ENCODE measurements around the gene CFAP73.
"Not testable (repeated sequence)": the region's sequence is repeated elsewhere in the genome, so short reads cannot be mapped to it uniquely, and the experiment has no call there.

The CFAP73 gene

DNA sequence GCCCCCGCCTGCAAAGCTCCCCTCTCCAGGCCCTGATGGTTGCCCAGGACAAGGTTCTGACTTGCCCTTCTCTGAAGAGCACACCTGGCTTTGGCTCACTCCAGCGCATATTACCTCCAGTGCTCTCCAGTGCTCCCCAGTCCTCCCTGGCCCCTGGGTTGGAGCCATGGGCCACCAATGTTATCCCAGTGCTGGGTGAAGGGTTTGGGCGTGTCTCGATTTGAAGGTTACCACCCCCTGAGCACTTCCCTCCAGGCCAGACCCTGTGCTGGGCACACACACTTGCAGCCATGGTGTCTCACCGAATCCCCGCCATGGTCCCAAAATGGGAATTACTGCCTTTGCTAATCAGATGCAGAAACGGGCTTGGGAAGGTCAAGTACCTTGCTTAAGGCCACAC, 47.1 kb downstream of the CFAP73 start:
- DNase-seq, result no peak

DNA sequence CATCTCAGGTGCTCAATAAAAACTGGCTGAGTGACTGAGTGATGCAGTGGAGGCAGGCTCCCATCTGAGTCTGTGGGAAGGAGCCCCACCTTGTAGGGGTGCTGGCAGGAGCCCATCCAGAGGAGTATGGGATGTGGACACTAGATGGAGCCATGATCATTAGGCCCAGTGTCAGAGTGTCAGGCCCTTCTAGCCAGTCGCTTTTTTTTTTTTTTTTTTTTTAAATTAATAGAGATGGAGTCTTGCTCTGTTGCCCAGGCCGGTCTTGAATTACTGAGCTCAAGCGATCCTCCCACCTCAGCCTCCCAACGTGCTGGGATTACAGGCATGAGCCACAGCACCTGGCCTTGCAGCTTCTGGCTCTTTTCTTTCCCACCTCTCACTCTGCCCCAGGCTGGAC, 47.5 kb downstream of the CFAP73 start:
- DNase-seq, result peak; percentile 58

DNA sequence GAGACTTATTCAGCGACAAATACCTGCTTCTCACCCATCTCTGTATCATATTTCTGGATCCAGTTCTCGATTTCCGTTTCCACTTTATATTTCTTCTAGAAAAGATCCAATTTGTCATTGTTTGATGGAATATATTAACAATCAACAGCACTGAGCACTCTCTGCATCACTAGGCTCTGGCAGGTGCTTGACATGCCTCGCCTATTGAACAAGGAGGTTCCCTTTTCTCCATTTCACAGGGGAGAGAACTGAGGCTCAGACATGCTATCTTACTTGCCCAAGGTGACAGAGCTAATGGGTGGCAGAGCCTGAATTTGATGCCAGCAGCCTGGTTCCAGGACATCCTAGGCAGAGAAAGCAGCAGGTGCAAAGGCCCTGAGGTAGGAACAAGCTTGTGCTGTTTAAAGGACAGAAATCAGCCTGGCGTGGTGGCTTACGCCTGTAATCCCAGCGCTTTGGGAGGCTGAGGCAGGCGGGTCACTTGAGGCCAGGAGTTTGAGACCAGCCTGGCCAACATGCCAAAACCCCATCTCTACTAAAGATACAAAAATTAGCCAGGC, 48.1 kb downstream of the CFAP73 start:
- no peak for DNase-seq

DNA sequence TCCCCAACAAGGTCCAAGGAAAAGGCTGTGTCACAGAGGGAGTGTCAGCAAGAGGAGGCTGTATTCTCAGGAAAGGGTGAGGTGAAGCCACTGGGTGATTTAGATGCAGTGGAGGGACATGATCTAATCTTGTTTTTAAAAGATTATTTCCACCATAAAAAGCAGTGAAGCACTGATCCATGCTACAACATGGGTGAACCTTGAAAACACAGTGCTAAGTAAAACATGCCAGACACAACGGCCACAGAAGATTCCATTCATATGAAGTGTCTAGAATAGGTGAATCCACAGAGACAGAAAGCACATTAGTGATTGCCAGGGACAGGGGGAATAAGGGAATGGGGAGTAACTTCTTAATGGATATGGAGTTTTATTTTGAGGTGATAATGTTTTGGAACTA, 48.8 kb downstream of the CFAP73 start:
- no peak for DNase-seq

DNA sequence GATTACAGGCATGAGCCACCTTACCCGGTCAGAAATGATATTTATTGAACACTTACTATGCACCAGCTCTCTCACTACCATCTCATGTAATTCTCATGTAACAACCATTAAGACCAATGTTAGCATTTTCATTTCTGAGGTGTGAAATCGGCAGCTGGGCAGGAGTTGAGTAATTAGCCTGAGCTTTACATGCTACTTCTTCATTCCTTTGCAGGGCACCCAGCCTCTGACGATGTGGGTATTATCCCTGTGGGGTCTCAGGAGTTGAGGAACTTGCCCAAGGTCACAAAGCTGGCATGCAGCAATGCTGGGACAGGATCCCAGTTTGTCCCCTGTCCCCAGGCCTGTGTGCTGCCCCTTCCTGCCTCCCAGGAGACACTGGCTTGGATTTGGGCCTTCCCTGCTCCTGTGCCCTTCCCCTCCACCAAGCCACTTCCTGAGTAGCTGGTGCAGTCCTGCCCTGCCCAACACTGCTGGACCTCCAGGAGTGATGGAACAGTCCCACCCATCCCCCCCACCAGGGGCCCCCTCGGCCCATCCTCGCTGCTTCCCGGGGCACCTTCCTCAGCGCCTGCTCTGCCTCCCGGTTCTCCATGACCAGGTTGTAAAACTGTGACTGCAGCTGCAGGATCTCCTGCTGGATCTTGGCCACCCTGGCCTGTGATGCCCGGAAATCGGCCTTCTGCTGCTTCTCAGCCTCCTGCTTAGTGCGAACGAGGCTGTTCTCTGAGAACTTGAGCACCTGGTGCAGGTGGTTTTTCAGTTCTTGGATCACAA, 50.7 kb downstream of the CFAP73 start:
- DNase-seq, result no peak

DNA sequence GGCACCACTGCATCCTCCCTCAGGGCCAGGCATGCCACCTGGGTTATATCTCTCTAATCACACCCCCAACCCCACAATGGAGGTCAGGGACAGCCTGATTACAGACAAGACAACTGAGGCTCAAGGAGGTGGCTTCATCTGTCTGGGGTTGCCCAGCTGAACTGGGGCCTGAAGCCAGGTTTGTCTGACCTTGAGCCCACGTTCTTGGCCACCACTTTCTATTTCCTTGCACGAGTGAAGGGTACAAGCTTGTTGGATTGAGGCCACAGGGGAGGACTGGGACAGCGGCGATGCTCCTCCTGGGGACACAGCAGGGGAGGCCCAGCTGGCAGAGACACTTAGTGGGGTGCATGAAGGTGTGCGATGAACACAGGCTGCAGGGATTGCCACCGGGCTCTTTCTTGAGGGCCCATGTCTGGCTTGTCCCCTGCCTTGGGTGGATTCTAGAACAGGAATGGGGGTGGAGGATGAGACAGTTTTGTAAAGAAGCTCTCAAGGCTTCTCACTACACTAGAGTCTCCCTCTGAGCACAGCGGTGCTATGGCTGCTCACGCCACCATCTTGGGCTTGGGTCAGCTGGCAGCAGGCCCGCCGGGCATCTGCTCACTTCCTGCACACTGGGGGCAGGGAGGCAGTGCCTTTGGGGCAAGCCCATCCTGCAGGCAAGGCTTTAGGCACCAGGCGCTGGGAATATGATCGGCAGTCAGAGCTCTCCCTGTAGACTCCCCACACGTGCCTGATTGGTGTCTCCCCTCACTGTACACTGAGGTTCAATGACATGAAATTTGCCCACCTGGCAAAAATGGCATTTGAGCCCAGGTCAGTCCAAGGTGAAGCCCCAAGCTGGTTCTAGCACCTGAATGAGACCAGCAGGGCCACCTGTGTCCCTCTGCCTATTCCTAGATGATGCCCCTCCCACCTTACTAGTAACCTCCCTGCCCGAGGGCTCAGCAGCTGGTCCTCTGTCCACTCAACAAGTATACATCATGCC, 52.0 kb downstream of the CFAP73 start:
- no peak for DNase-seq

DNA sequence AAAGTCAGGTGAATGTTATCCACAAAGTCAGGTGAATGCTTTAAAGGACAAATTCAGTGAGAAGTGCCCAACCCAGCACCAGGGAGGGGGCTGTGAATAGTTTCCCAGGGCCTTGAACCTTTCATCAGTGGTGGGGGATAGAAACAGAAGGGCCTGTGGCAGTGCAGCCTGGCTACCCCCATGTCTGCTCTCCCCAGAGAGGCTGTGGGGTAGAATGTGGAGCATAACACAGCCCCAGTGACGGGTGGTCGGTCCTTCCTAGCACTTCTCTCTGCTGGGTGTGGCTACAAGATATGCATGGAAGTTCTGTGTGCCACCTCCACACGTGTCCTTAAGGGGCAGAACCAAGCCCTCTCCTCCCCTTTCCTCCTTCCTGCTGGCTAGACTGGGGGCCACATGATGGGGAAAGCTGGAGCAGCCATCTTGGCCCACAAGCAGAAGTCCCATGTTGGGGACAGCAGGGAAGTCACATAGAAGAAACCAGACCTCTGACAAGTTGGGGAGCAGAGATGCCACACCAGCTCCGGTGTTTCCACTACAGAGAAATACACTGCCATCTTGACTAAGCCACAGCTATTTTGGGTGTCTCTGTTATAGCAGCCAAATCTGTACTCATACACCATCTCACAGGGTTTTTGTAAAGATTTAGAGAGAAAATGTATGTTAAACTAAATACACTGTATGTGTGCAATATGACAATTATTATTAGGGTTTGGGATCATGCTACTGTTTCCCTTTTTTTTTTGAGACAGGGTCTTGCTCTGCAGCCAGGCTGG, 53.0 kb downstream of the CFAP73 start:
- DNase-seq, result no peak

DNA sequence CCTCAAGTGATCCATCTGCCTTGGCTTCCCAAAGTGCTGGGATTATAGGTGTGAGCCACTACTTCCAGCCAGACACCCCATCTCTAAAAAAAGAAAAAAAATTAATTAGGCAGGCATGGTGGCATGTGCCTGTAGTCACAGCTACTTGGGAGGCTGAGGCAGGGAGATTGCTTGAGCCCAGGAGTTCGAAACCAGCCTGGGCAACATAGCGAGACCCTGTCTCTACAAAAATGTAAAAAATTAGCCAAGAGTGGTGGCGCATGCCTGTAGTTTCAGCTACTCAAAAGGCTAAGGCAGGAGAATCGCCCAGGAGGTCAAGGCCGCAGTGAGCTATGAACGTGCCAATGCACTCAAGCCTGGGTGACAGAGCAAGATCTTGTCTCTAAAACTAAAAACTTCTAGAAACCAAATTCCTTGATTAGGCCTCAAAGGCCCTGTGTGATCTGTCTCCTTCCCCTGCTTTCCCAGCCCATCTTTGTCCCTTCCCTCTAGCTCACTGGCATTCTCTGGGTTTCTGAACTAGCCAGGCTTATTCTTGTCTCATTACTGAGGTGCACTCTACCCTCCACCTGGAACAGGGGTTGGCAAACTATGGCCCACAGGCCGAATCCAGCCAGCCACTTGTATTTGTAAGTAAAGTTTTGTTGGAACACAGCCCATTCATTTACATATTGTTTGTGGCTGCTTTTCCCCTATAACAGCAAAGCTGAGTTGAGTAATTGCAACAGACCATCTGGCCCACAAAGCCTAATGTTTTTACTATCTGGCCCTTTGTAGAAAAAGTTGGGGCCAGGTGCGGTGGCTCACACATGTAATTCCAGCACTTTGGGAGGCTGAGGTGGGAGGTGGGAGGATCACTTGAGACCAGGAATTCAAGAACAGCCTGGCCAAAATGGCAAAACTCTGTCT, 54.6 kb downstream of the CFAP73 start:
- DNase-seq, result no peak

DNA sequence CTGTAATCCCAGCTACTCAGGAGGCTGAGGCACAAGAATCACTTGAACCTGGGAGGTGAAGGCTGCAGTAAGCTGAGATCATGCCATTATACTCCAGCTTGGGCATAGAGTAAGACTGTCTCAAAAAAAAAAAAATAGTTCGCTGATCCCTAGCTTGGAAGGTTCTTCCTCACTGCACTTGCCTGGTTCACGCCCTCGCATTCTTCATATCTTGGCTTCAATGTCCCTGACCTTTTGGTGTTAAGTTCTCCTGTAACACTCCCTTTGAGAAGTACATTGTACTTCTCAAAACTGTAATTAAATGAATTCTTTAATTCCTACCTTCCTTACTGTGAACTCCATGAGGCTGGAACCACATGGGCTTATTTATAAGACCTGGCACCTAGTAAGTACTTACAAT, 55.3 kb downstream of the CFAP73 start:
- no peak for DNase-seq

DNA sequence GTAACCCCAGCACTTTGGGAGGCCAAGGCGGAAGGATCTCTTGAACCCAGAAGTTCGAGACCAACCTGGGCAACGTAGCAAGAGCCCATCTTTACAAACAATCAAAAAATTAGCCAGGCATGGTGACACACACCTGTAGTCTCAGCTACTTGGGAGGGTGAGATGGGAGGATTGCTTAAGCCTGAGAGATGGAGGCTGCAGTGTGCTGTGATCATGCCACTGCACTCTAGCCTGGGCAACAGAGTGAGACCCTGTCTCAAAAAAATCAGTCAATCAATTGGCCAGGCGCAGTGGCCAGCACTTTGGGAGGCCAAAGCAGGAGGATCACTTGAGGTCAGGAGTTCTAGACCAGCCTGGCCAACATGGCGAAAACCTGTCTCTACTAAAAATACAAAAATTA, 57.3 kb downstream of the CFAP73 start:
- DNase-seq, result not testable (repeated sequence)

DNA sequence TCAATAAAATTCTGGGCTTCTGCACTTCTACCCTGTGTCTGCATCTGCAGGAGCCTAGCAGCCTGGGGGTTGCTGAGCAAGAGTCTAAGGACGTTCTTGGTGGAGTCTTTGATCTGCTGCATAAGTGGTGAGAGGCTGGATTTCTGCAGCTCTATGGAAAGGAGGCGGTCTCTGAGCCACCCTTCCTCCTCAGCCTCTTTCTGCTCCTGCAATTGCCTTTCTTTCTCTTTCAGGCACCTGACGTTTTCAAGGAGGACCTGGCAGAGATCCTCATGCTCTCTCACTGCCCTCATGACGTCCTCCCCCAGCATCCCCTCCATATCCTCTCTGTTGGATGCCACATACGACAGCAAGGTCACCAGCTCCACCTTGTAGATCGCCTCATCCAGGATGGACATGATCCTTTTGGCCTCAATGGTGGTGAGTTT, 58.1 kb downstream of the CFAP73 start:
- DNase-seq, result no peak

DNA sequence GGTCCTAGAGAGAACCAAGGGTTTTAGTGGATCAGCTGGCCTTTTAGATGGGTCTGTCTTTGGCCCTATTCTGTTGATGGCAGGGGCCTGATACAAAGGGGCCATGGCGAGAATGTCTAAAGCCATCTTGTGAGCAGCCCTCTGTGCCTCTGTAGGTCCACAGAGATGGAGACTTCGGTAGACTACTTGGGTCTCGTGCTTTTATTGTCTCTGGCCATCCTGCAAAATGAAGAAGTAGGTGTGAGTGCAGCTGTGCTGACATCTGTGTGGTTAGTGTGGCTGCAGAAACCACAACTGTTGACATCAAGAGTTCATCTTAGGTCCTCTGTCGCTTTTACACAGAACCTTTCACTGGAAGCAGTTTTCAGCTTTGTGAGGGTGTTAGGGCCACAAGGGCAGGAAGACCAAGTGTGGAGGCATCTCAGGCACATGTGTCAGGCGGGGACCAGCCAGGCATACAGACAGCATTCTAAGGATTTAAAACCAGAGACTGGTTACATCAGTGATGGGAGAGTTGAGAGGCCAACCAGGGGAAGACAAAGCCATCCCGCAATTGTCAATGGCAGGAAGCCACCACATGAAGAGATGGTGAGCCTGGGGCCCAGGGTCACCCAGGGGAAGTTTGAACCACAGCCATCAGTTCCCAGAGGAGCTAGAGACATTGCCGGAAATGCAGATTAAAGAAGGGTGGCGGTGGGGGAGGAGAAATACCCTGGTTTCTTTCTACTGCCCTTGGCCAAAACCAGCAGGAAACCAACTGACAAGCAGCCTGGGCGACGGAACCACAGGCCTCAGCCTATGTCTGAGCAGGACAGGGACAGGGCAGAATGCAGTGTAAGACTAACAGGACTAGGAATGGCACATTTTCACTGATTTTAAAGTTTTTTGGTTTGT, 58.8 kb downstream of the CFAP73 start:
- no peak for DNase-seq
